HepG2 (cell line): ENCODE data around the gene MLC1. TPM values are rescaled to one million over a fixed set of nuclear protein-coding genes. Genes with fewer than 3 reads are reported as not detected.

Experiments used
- ATAC-seq: fragments of 200-7000 bp; cut with Tn5 transposase; 3 replicates; pipeline ENCODE4 v1.9.1; 2020; ENCODE audit warnings: mild to moderate bottlenecking, moderate library complexity
- BruUV-seq: library from RNA; stranded (reverse); fragments of 400-500 nt; replicated peaks from 2 replicates; lab custom pipeline; 2021; lab: Mats Ljungman, UMichigan
- CTCF ChIA-PET: fragments of 300-600 bp; formaldehyde crosslinking; extraction: SDS; loops from one replicate; lab custom pipeline; 2021; ENCODE audit warnings: low total read pairs, inconsistent platforms, low intra/inter-chr PET ratio; lab: Yijun Ruan, JAX
- POLR2A ChIA-PET: fragments of 350-600 bp; sonication (Branson Sonifier 250); formaldehyde crosslinking; loops from one replicate; lab custom pipeline; 2020; ENCODE audit warnings: antibody characterized with exemption, inconsistent platforms; lab: Yijun Ruan, JAX
- DNase-seq: peaks from one replicate; pipeline ENCODE4 v3.0.0-alpha.2; 2015; ENCODE audit warnings: low spot score
- FAIRE-seq: peaks from 3 replicates; lab custom pipeline; 2011; peaks lifted over from hg19 to GRCh38; lab: Jason Lieb, UNC
- H2AFZ ChIP-seq: one replicate; pipeline ENCODE4 v1.6.1; 2011; ENCODE audit warnings: low read length, inconsistent platforms
- H3K27ac ChIP-seq: fragments of 300-600 bp; 3 replicates; pipeline ENCODE4 v1.8.0; 2011; ENCODE audit warnings: mixed run types, mild to moderate bottlenecking, mixed read lengths, low read length, inconsistent platforms; ENCODE audit not compliant: insufficient read depth; ENCODE audit errors: extremely low read length
- H3K27me3 ChIP-seq, 2 experiments: fragments of 200-600 bp in 1 of 2; 2 replicates in 1 of 2; 3 replicates in 1 of 2; pipeline versions ENCODE4 v1.6.0 to v1.8.0; 2011; ENCODE audit warnings: low read length in 2 of 2, mild to moderate bottlenecking in 2 of 2, moderate library complexity in 2 of 2, inconsistent platforms in 1 of 2; ENCODE audit not compliant: insufficient read depth in 2 of 2, control insufficient read depth in 1 of 2
- H3K36me3 ChIP-seq, 2 experiments: fragments of 200-600 bp in 1 of 2; replicated peaks in 1 of 2; 2 replicates in 1 of 2; 3 replicates in 1 of 2; pipeline versions ENCODE4 v1.5.1 to v1.8.0; 2011; ENCODE audit warnings: low read length in 2 of 2, inconsistent platforms in 1 of 2; ENCODE audit not compliant: insufficient read depth in 2 of 2, control insufficient read depth in 1 of 2
- H3K4me1 ChIP-seq: 2 replicates; pipeline ENCODE4 v1.5.1; 2012; ENCODE audit warnings: low read length, inconsistent platforms; ENCODE audit not compliant: insufficient read depth
- H3K4me2 ChIP-seq: 2 replicates; pipeline ENCODE4 v1.6.0; 2011; ENCODE audit warnings: low read depth, low read length, inconsistent platforms
- H3K4me3 ChIP-seq, 3 experiments: fragments of 200-600 bp in 1 of 3; sonication (generic), shearing (Covaris generic) in 1 of 3; replicated peaks in 1 of 3; 2 replicates each; pipeline ENCODE4 v1.5.1; 2011 to 2016; ENCODE audit warnings: low read length in 3 of 3, inconsistent platforms in 2 of 3, low read depth in 2 of 3, mild to moderate bottlenecking in 2 of 3, control low read depth in 1 of 3, mixed read lengths in 1 of 3; ENCODE audit not compliant: insufficient read depth in 1 of 3
- H3K79me2 ChIP-seq: one replicate; pipeline ENCODE4 v1.6.1; 2011; ENCODE audit warnings: low read length, inconsistent platforms; ENCODE audit not compliant: insufficient read depth
- H3K9ac ChIP-seq: 2 replicates; pipeline ENCODE4 v1.6.0; 2011; ENCODE audit warnings: mild to moderate bottlenecking, low read depth, low read length, inconsistent platforms; ENCODE audit not compliant: insufficient read depth
- H3K9me3 ChIP-seq: 2 replicates; pipeline ENCODE4 v1.5.1; 2012; ENCODE audit warnings: mild to moderate bottlenecking, low read length
- H4K20me1 ChIP-seq: 2 replicates; pipeline ENCODE4 v1.6.0; 2011; ENCODE audit warnings: inconsistent platforms, mild to moderate bottlenecking, low read length, moderate library complexity; ENCODE audit not compliant: insufficient read depth
- PHF20 ChIP-seq: sonication (generic); formaldehyde crosslinking; IDR thresholded peaks from 2 replicates; pipeline ENCODE4 v1.5.0; 2020; ENCODE audit warnings: mild to moderate bottlenecking, missing genetic modification reagents
- TCF12 ChIP-seq, 2 experiments: fragments of 450-650 bp in 1 of 2; sonication (generic) in 1 of 2; formaldehyde crosslinking in 1 of 2; IDR thresholded peaks; 2 replicates each; pipeline versions ENCODE4 v1.6.1 to v1.8.0; 2017 to 2022; ENCODE audit warnings: antibody characterized with exemption in 1 of 2, mild to moderate bottlenecking in 1 of 2, missing genetic modification reagents in 1 of 2, moderate library complexity in 1 of 2
- ZNF224 ChIP-seq: sonication (generic); formaldehyde crosslinking; IDR thresholded peaks from 2 replicates; pipeline ENCODE4 v1.5.0; 2020; ENCODE audit warnings: mild to moderate bottlenecking, missing genetic modification reagents
- ZNF530 ChIP-seq: sonication (generic); formaldehyde crosslinking; IDR thresholded peaks from 2 replicates; pipeline ENCODE4 v1.5.0; 2020; ENCODE audit warnings: low read depth, mild to moderate bottlenecking, missing genetic modification reagents
- WGBS: methylation state at CpG from one replicate; pipeline ENCODE4 v1.1.6; 2017; ENCODE audit warnings: low lambda C conversion rate; 5-methylcytosine and 5-hydroxymethylcytosine counted together
- in situ Hi-C: cut with HindIII; loops from 2 replicates; pipeline ENCODE4 v1.10.0; 2017; ENCODE audit warnings: low pct_unique_long_range_greater_than_20kb; ENCODE audit not compliant: extremely low pct_ligation_motif_present
- intact Hi-C: fragments of 100-400 bp; cut with micrococcal nuclease; formaldehyde crosslinking; loops from one replicate; pipeline ENCODE4 v1.10.0; 2022; ENCODE audit not compliant: unreplicated experiment
- polyA plus RNA-seq, 8 experiments: library from polyadenylated mRNA; depleted of rRNA in 3 of 8; stranded (reverse) in 7 of 8; unstranded in 1 of 8; fragments of >200 nt; fragmentation: Illumina TruSeq in 4 of 8; extraction: Trizol in 4 of 8; gene quantifications; 2 replicates each; pipeline versions ENCODE4 v1.2.1 to v1.2.3, GENCODE V29; 2011 to 2016; ENCODE audit warnings: low read depth in 4 of 8, missing spikeins in 1 of 8, mixed read lengths in 1 of 8; ENCODE audit not compliant: insufficient read depth in 1 of 8
- total RNA-seq, 5 experiments: library from RNA; depleted of rRNA; stranded (reverse); fragments of >200 nt; fragmentation: Illumina TruSeq; extraction: Trizol; gene quantifications; 2 replicates each; pipeline ENCODE4 v1.2.3, GENCODE V29; 2016; ENCODE audit warnings: low read depth in 1 of 5
- TF ChIP-seq, protein P1 (sequence below): IDR thresholded peaks from 2 replicates; pipeline ENCODE4 v1.6.1; 2016; ENCODE audit warnings: low read depth

MLC1 gene
- total and polyA plus RNA-seq, 2 of the 13 experiments (the other 11 are each of a cell fraction or from before 2014, with no cell fraction given) = not detected

DNA sequence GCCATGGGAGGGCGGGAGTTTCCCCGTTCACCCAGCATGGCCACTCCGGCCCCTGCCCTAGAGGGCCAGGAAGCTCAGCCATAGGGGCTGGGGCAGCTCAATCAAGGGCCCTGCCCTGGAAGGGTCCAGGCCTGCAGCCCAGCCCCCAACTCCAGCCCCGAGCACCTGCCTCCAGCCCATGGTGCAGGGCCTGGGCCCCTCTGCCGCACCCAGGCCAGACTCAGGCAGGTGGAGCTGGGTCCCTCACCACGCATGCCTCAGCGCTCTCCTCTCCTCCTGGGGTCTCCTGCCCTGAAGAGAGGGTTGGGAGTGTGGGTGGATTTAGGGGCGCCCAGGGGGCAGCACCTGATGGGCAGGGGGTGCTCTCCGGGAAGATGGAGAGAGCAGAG is 13.1 kb downstream of the MLC1 start (continued):
- TF ChIP-seq, protein P1, sequence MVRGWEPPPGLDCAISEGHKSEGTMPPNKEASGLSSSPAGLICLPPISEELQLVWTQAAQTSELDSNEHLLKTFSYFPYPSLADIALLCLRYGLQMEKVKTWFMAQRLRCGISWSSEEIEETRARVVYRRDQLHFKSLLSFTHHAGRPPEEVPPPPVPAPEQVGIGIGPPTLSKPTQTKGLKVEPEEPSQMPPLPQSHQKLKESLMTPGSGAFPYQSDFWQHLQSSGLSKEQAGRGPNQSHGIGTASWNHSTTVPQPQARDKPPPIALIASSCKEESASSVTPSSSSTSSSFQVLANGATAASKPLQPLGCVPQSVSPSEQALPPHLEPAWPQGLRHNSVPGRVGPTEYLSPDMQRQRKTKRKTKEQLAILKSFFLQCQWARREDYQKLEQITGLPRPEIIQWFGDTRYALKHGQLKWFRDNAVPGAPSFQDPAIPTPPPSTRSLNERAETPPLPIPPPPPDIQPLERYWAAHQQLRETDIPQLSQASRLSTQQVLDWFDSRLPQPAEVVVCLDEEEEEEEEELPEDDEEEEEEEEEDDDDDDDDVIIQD (CRISPR knock-in tag) = no peak
- no peak for TF ChIP-seq PHF20 (CRISPR knock-in tag)
- no peak for TF ChIP-seq TCF12 (IDR thresholded peaks at IDR 0.05)
- no peak for TF ChIP-seq TCF12 (CRISPR knock-in tag; IDR thresholded peaks at IDR 0.05)

DNA sequence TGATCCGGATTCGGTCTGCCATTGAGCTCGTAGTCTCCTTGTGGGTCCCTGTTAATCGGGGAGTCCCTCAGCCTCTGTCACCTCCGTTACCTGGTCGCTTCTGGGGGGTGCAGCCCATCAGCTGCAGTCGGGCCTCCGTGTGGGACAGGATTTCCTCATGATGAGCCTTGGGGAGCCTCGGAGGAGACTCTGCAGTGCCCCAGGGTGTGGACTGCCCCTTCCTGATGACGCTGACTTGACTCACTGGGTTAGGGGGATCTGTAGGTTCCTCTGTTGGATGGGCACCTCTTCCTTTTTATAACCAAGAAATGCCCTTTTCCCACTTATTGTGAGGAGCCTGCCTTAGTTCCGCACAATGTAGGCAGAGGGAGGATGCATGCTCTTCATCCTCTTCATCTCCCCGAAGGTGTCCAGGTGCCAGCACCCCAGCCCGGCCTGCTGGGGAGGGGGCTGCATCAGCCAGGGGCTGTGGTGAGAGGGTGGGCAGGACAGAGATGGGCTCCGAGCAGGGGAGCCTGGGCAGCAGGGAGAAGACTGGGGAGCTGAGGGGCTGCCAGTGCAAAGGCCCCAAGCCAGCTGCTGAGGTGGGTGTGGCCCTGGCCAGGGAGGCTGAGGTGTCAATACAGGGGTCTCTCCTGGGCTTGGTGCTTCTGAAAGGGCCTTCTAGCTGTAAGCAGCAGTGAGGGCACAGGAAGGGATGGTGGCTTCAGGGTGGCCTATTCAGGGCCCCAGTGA is 13.6 kb downstream of the MLC1 start:
- POLR2A ChIA-PET = no interaction called here
- H2AFZ ChIP-seq = no peak overlapping the region
- no peak overlapping the region for H3K4me3 ChIP-seq
- 31% methylated on average over 14 of the region's 14 CpGs for WGBS
- no peak overlapping the region for H3K27ac ChIP-seq
- BruUV-seq = no TSS peak
- H3K9ac ChIP-seq = no peak overlapping the region
- CTCF ChIA-PET = no interaction called here
- intact Hi-C loops = no loop called here
- H3K9me3 ChIP-seq = no peaks in the 10 kb centered on the region
- ATAC-seq (no peak; the same call in 2 of the 3 replicates), FAIRE-seq (no peak), DNase-seq (no peak)
- no peaks in the 10 kb centered on the region for H3K36me3 ChIP-seq
- in situ Hi-C loops = no loop called here
- no peaks in the 10 kb centered on the region for H3K4me1 ChIP-seq
- no peak for TF ChIP-seq ZNF224 (CRISPR knock-in tag)
- TF ChIP-seq ZNF530 (CRISPR knock-in tag) = no peak
- no peak overlapping the region for H3K4me2 ChIP-seq
- H3K79me2 ChIP-seq = no peaks in the 10 kb centered on the region
- peaks cover 3 to 12% of the 10 kb centered on the region in 2 experiments; a peak in 3 of 5 replicates for H3K27me3 ChIP-seq
- H4K20me1 ChIP-seq = no peaks in the 10 kb centered on the region
